Smooth muscle cell (in vitro differentiated cells): ENCODE data around the gene SRA1. TPM values are rescaled to one million over a fixed set of nuclear protein-coding genes. Genes with fewer than 3 reads are reported as not detected.

ENCODE experiments used
- DNase-seq: peaks from one replicate; lab custom pipeline; 2025; ENCODE audit not compliant: unreplicated experiment; lab: John Stamatoyannopoulos, UW
- H2AFZ ChIP-seq: fragments of 200-600 bp; sonication (generic); 2 replicates; pipeline ENCODE4 v1.6.0; 2016; ENCODE audit warnings: antibody characterized with exemption, low read depth, mild to moderate bottlenecking
- H3F3A ChIP-seq: fragments of 200-600 bp; sonication (generic); 2 replicates; pipeline ENCODE4 v1.6.0; 2017; ENCODE audit warnings: antibody characterized with exemption, low read depth
- H3K27ac ChIP-seq: fragments of 200-600 bp; sonication (generic); 2 replicates; pipeline ENCODE4 v1.5.1; 2016; ENCODE audit warnings: low read depth, mild to moderate bottlenecking
- H3K27me3 ChIP-seq: fragments of 200-600 bp; sonication (generic); 2 replicates; pipeline ENCODE4 v1.6.1; 2016; ENCODE audit warnings: low read depth, mild to moderate bottlenecking
- H3K36me3 ChIP-seq: fragments of 200-600 bp; sonication (generic); 2 replicates; pipeline ENCODE4 v1.5.1; 2016; ENCODE audit warnings: low read depth
- H3K4me1 ChIP-seq: fragments of 200-600 bp; sonication (generic); 2 replicates; pipeline ENCODE4 v1.5.1; 2016; ENCODE audit warnings: low read depth
- H3K4me2 ChIP-seq: fragments of 200-600 bp; sonication (generic); 2 replicates; pipeline ENCODE4 v1.6.0; 2016; ENCODE audit warnings: mild to moderate bottlenecking
- H3K4me3 ChIP-seq: fragments of 200-600 bp; sonication (generic); 2 replicates; pipeline ENCODE4 v1.5.1; 2016; ENCODE audit warnings: mild to moderate bottlenecking
- H3K79me2 ChIP-seq: fragments of 200-600 bp; sonication (generic); 2 replicates; pipeline ENCODE4 v1.6.0; 2016; ENCODE audit warnings: low read depth, mild to moderate bottlenecking
- H3K9ac ChIP-seq: fragments of 200-600 bp; sonication (generic); 2 replicates; pipeline ENCODE4 v1.6.0; 2016; ENCODE audit warnings: low read depth
- H3K9me3 ChIP-seq: fragments of 200-600 bp; sonication (generic); replicated peaks from 2 replicates; pipeline ENCODE4 v1.5.1; 2016; ENCODE audit warnings: low read depth
- H4K20me1 ChIP-seq: fragments of 200-600 bp; sonication (generic); 2 replicates; pipeline ENCODE4 v1.6.0; 2016; ENCODE audit warnings: low read depth
- WGBS: methylation state at CpG from one replicate; pipeline ENCODE4 v1.1.7; 2016; ENCODE audit warnings: low lambda C conversion rate; 5-methylcytosine and 5-hydroxymethylcytosine counted together
- polyA plus RNA-seq: library from polyadenylated mRNA; unstranded; fragments of >200 nt; fragmentation: Nextera tagmentation; extraction: Ambion mirVana; gene quantifications from 2 replicates; pipeline ENCODE4 v1.2.1, GENCODE V29; 2016
- total RNA-seq: library from RNA; depleted of rRNA; stranded (reverse); fragments of >200 nt; gene quantifications from 2 replicates; pipeline ENCODE4 v1.2.3, GENCODE V29; 2014
- TF ChIP-seq, protein P1 (sequence below): fragments of 200-600 bp; sonication (generic); IDR thresholded peaks from 2 replicates; pipeline ENCODE4 v1.5.1; 2017; ENCODE audit warnings: borderline replicate concordance, mild to moderate bottlenecking, antibody characterized with exemption; ENCODE audit not compliant: insufficient read depth, poor library complexity, severe bottlenecking

SRA1 gene
- total and polyA plus RNA-seq, 2 experiments from 2014 or later: 61.4 to 146 TPM

DNA sequence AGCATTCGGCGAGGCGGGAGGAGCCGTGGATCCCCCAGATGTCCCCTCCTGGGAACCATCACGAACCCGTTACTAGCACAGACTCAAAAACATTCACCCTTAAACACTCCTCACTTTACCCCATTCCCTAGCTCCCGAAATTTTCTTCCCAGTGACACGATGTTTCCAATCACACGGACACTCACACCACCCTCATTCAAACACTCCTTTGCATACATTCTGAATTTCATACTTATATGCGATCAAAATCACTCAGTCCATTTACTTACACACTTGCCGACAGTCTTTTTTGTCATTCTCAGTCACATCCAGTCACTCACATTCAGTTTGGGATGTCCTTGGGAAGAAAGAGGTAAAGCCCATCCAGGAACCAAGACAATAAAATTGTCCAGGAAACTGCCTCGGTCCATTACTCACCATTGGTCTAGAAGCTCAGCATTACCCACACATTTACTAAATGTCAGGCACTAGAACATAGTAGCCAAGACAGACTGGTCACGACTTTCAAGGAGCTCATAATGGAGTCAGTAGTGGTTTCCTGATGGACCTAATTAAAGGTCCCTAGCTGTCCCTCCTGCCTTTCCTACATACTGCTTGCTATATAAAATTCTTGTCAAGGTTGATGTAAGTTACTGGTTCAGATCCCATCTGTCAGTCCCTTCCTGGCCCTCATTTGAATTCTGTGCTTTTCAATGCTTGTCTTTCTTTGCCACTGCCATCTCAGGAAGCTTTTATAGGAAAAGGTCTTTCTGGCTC is 7.9 kb upstream of the SRA1 start:
- WGBS: 17% methylated on average over 13 of the region's 13 CpGs
- peak overlapping the region; percentile 88 for H2AFZ ChIP-seq
- no peaks in the 10 kb centered on the region for H3K27me3 ChIP-seq
- DNase-seq: no peak
- H3K79me2 ChIP-seq: peaks cover 25% of the 10 kb centered on the region
- H3K9me3 ChIP-seq: no peaks in the 10 kb centered on the region
- peak overlapping the region; percentile 93 for H3K9ac ChIP-seq
- TF ChIP-seq, protein P1, sequence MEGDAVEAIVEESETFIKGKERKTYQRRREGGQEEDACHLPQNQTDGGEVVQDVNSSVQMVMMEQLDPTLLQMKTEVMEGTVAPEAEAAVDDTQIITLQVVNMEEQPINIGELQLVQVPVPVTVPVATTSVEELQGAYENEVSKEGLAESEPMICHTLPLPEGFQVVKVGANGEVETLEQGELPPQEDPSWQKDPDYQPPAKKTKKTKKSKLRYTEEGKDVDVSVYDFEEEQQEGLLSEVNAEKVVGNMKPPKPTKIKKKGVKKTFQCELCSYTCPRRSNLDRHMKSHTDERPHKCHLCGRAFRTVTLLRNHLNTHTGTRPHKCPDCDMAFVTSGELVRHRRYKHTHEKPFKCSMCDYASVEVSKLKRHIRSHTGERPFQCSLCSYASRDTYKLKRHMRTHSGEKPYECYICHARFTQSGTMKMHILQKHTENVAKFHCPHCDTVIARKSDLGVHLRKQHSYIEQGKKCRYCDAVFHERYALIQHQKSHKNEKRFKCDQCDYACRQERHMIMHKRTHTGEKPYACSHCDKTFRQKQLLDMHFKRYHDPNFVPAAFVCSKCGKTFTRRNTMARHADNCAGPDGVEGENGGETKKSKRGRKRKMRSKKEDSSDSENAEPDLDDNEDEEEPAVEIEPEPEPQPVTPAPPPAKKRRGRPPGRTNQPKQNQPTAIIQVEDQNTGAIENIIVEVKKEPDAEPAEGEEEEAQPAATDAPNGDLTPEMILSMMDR: no peak
- no peaks in the 10 kb centered on the region for H3K36me3 ChIP-seq
- H4K20me1 ChIP-seq: no peaks in the 10 kb centered on the region
- no peaks in the 10 kb centered on the region for H3F3A ChIP-seq
- peaks cover 14% of the 10 kb centered on the region for H3K4me1 ChIP-seq
- H3K4me3 ChIP-seq: peak overlapping the region; percentile 68
- H3K4me2 ChIP-seq: peak overlapping the region; percentile 95
- peak overlapping the region; percentile 84 for H3K27ac ChIP-seq

DNA sequence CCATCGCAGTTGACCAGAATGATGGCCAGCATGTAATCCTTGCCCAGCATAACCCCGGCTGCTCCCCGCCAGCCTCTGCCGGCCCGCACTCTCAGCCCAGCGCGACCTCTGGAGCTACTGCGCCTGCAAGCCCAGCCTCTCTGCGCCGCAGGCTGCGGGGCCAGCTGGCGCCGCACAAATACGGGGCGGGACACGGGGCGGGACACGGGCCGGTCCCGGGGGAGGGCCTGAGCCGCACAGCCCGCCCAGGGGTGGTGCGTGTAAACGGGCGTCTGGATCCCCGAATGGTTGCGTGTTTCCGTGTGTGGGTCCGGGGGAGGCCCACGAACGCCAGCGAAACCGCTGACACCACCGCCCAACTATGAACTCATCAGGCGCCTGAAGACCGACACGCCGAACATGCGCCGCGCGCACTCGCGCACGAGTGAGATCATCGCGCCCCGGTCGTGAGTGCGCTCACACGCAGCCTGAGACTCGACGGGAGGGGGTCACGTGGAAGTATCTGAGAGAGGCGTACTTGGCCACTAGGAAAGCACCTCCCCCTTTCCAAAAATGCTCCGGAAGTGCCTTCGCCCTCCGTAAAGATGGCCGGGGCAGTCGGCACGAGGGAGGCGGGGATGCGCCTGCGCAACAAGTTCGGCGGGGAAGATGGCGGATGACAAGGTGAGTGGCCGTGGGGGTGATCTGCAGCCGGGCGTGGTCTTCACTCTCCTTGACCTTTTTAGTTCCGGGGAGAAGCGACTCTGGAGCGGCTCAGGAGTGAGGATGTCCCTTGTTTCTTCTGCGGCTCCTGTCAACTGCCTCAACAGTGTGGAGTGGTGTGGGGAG is 7.1 kb upstream of the SRA1 start, which contains the start of the genes APBB3 and SLC35A4:
APBB3 (minus strand) TSS at position 403 of the 828 bp plus-strand sequence; CDS start at position 50, 353 bp downstream.
SLC35A4 (plus strand) TSS at position 633 of the 828 bp plus-strand sequence. CDS start 2,342 bp downstream, outside the sequence.
- Histone ChIP-seq H3K4me2 (peak within 1 kb of the TSS; percentile 95), H3K4me3 (peak within 1 kb of the TSS; percentile 68), H3K27me3 (no peaks in the 10 kb centered on the region), H3K27ac (peak within 1 kb of the TSS; percentile 84), H3F3A (no peaks in the 10 kb centered on the region), H3K36me3 (no peaks in the 10 kb centered on the region), H2AFZ (peak within 1 kb of the TSS; percentile 88), H3K9me3 (no peaks in the 10 kb centered on the region), H3K9ac (peak within 1 kb of the TSS; percentile 93), H3K79me2 (peaks cover 25% of the 10 kb centered on the region), H3K4me1 (peaks cover 14% of the 10 kb centered on the region), H4K20me1 (no peaks in the 10 kb centered on the region)
- peak; percentile 91 for DNase-seq
- WGBS: 1% methylated on average over 64 of the region's 74 CpGs
- TF ChIP-seq, protein P1: no peak

DNA sequence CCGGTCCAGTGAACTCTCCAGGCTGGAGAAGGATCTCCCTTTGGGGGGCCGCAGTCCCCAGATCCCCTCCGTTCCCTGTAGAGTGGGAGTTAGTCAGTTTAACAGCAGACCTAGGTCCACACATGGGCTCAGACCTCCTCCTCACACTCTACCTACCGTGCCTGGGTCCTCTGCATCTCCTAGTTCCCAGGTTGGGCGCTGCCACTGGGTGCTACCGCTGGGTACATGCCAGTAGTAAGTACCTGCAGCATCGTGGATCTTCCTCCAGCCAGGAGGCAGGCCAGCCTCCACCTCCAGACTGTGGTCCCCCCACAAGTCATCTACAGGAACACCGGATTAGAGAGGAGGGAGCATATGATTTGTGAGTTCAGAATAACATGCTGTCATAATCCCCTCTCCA is 6.3 kb upstream of the SRA1 start:
- TF ChIP-seq, protein P1: no peak
- H4K20me1 ChIP-seq: no peaks in the 10 kb centered on the region
- H3K27ac ChIP-seq: peak overlapping the region; percentile 84
- DNase-seq: no peak
- H2AFZ ChIP-seq: no peak overlapping the region
- no peaks in the 10 kb centered on the region for H3K36me3 ChIP-seq
- no peaks in the 10 kb centered on the region for H3F3A ChIP-seq
- no peaks in the 10 kb centered on the region for H3K27me3 ChIP-seq
- H3K9ac ChIP-seq: peak overlapping the region; percentile 93
- H3K4me1 ChIP-seq: peaks cover 14% of the 10 kb centered on the region
- H3K4me2 ChIP-seq: peak overlapping the region; percentile 95
- 88% methylated on average over 8 of the region's 8 CpGs for WGBS
- peak overlapping the region; percentile 68 for H3K4me3 ChIP-seq
- peaks cover 25% of the 10 kb centered on the region for H3K79me2 ChIP-seq
- H3K9me3 ChIP-seq: no peaks in the 10 kb centered on the region
